HepG2 (cell line): ENCODE data around the gene RAB1B. TPM values are rescaled to one million over a fixed set of nuclear protein-coding genes. Genes with fewer than 3 reads are reported as not detected.

ENCODE experiments used
- ARHGAP35 ChIP-seq: sonication (generic); formaldehyde crosslinking; IDR thresholded peaks from 2 replicates; pipeline ENCODE4 v1.9.0; 2022; ENCODE audit warnings: mild to moderate bottlenecking, inconsistent platforms, moderate library complexity, missing genetic modification reagents, borderline replicate concordance
- ARNT2 ChIP-seq: sonication (generic); formaldehyde crosslinking; IDR thresholded peaks from 2 replicates; pipeline ENCODE4 v1.8.0; 2022; ENCODE audit warnings: mild to moderate bottlenecking, low read depth, missing genetic modification reagents, moderate library complexity
- FLYWCH1 ChIP-seq: sonication (generic); formaldehyde crosslinking; IDR thresholded peaks from 2 replicates; pipeline ENCODE4 v1.8.1; 2023; ENCODE audit warnings: mild to moderate bottlenecking, missing genetic modification reagents
- HCFC1 ChIP-seq: fragments of 150-350 bp; IDR thresholded peaks from 2 replicates; pipeline ENCODE4 v1.6.1; 2014; ENCODE audit warnings: low read depth, low read length
- HIVEP1 ChIP-seq: sonication (generic); formaldehyde crosslinking; IDR thresholded peaks from 2 replicates; pipeline ENCODE4 v1.4.0; 2020; ENCODE audit warnings: mild to moderate bottlenecking, missing genetic modification reagents
- HNF4G ChIP-seq, 2 experiments: sonication (generic) in 1 of 2; formaldehyde crosslinking in 1 of 2; IDR thresholded peaks; 2 replicates each; pipeline versions ENCODE4 v1.4.0 to v1.6.1; 2011 to 2020; ENCODE audit warnings: borderline replicate concordance in 2 of 2, low read depth in 2 of 2, mild to moderate bottlenecking in 2 of 2, low read length in 1 of 2, missing genetic modification reagents in 1 of 2, moderate library complexity in 1 of 2
- IRX3 ChIP-seq: sonication (generic); formaldehyde crosslinking; IDR thresholded peaks from 2 replicates; pipeline ENCODE4 v1.8.1; 2023; ENCODE audit warnings: mild to moderate bottlenecking, low read depth, missing genetic modification reagents, borderline replicate concordance
- KLF15 ChIP-seq: sonication (generic); formaldehyde crosslinking; IDR thresholded peaks from 2 replicates; pipeline ENCODE4 v1.8.1; 2023; ENCODE audit warnings: borderline replicate concordance, mild to moderate bottlenecking, inconsistent platforms, missing genetic modification reagents, mixed read lengths
- NPAS2 ChIP-seq: sonication (generic); formaldehyde crosslinking; IDR thresholded peaks from 2 replicates; pipeline ENCODE4 v1.8.0; 2022; ENCODE audit warnings: mild to moderate bottlenecking, missing genetic modification reagents, borderline replicate concordance
- PAX8 ChIP-seq: sonication (generic); formaldehyde crosslinking; IDR thresholded peaks from 2 replicates; pipeline ENCODE4 v1.8.0; 2022; ENCODE audit warnings: mild to moderate bottlenecking, missing genetic modification reagents, borderline replicate concordance
- SIN3A ChIP-seq: IDR thresholded peaks from 2 replicates; pipeline ENCODE4 v1.6.1; 2011; ENCODE audit warnings: low read depth, mild to moderate bottlenecking, control low read depth, low read length, borderline replicate concordance
- SNRNP70 ChIP-seq: fragments of 200-400 bp; formaldehyde crosslinking; IDR thresholded peaks from 2 replicates; pipeline ENCODE4 v1.6.1; 2017; ENCODE audit warnings: mild to moderate bottlenecking, low read depth, low read length, moderate library complexity
- TSC22D2 ChIP-seq: sonication (generic); formaldehyde crosslinking; IDR thresholded peaks from 2 replicates; pipeline ENCODE4 v1.5.1; 2020; ENCODE audit warnings: missing genetic modification reagents, mild to moderate bottlenecking, borderline replicate concordance
- ZNF207 ChIP-seq: fragments of 450-650 bp; IDR thresholded peaks from 2 replicates; pipeline ENCODE4 v1.6.1; 2016; ENCODE audit warnings: antibody characterized with exemption, borderline replicate concordance
- ZNF232 ChIP-seq: sonication (generic); formaldehyde crosslinking; IDR thresholded peaks from 2 replicates; pipeline ENCODE4 v1.4.0; 2020; ENCODE audit warnings: missing genetic modification reagents, borderline replicate concordance
- ZSCAN9 ChIP-seq: IDR thresholded peaks from 2 replicates; pipeline ENCODE4 v1.6.1; 2016; ENCODE audit warnings: borderline replicate concordance
- polyA plus RNA-seq, 8 experiments: library from polyadenylated mRNA; depleted of rRNA in 3 of 8; stranded (reverse) in 7 of 8; unstranded in 1 of 8; fragments of >200 nt; fragmentation: Illumina TruSeq in 4 of 8; extraction: Trizol in 4 of 8; gene quantifications; 2 replicates each; pipeline versions ENCODE4 v1.2.1 to v1.2.3, GENCODE V29; 2011 to 2016; ENCODE audit warnings: low read depth in 4 of 8, missing spikeins in 1 of 8, mixed read lengths in 1 of 8; ENCODE audit not compliant: insufficient read depth in 1 of 8
- total RNA-seq, 5 experiments: library from RNA; depleted of rRNA; stranded (reverse); fragments of >200 nt; fragmentation: Illumina TruSeq; extraction: Trizol; gene quantifications; 2 replicates each; pipeline ENCODE4 v1.2.3, GENCODE V29; 2016; ENCODE audit warnings: low read depth in 1 of 5
- TF ChIP-seq, protein P1 (sequence below): sonication (generic); formaldehyde crosslinking; IDR thresholded peaks from 2 replicates; pipeline ENCODE4 v1.4.0; 2020; ENCODE audit warnings: mild to moderate bottlenecking, low read depth, missing genetic modification reagents
- TF ChIP-seq, protein P2 (sequence below): sonication (generic); formaldehyde crosslinking; IDR thresholded peaks from 2 replicates; pipeline ENCODE4 v1.5.1; 2020; ENCODE audit warnings: missing genetic modification reagents, mild to moderate bottlenecking, borderline replicate concordance
- TF ChIP-seq, protein P3 (sequence below): sonication (generic); formaldehyde crosslinking; IDR thresholded peaks from 2 replicates; pipeline ENCODE4 v1.4.0; 2020; ENCODE audit warnings: low read depth, missing genetic modification reagents
- TF ChIP-seq, protein P4 (sequence below): sonication (generic); formaldehyde crosslinking; IDR thresholded peaks from 2 replicates; pipeline ENCODE4 v1.8.1; 2023; ENCODE audit warnings: mild to moderate bottlenecking, missing genetic modification reagents, borderline replicate concordance

RAB1B gene
- total and polyA plus RNA-seq, 2 of the 13 experiments (the other 11 are each of a cell fraction or from before 2014, with no cell fraction given), result 77.9 to 87.9 TPM

DNA sequence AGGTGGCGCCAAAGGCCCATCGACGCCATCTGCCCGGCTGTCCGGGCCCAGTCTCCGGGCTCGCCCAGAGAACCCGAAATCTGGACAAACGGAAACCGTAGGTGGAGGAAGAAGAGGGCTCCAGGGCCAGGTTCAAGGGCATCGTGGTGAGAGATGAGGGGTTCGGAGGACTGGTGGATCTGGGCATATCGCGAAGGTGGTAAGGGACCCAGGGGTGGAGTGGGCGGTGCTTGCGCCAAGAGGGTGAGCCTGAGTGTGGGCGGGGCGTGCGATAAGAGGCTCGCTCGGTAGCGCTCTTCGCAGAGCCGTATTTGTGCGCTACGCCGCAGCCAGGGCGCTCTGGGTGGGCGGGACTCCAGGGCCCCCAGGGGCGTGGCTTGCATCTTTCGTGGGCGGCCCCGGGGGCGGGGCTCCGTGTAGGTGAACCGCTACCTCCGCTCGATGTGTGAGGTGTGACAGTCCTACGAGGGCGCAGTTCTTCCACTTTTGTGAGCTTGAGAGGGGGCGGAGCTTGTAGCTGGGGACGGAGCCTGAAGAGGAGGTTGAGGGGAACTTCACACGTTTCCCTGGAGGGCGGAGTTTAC, 43.6 kb downstream of the RAB1B start (continued):
- TF ChIP-seq, protein P1, sequence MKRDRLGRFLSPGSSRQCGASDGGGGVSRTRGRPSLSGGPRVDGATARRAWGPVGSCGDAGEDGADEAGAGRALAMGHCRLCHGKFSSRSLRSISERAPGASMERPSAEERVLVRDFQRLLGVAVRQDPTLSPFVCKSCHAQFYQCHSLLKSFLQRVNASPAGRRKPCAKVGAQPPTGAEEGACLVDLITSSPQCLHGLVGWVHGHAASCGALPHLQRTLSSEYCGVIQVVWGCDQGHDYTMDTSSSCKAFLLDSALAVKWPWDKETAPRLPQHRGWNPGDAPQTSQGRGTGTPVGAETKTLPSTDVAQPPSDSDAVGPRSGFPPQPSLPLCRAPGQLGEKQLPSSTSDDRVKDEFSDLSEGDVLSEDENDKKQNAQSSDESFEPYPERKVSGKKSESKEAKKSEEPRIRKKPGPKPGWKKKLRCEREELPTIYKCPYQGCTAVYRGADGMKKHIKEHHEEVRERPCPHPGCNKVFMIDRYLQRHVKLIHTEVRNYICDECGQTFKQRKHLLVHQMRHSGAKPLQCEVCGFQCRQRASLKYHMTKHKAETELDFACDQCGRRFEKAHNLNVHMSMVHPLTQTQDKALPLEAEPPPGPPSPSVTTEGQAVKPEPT (CRISPR knock-in tag), result 0 out of 2 replicates have a peak, but pooled peaks have one; percentile 30
- TF ChIP-seq, protein P2, sequence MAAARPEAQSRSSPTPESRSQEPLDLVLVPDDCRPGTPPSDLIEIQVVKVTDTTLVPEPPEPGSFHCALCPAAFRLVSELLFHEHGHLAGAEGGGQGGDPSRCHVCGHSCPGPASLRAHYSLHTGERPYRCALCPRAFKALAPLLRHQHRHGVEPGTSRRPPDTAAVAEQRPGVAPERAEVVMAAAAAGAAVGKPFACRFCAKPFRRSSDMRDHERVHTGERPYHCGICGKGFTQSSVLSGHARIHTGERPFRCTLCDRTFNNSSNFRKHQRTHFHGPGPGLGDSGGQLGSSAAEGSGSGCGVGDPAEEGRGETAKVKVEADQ, result no peak
- TF ChIP-seq PAX8 (CRISPR knock-in tag) (0 out of 2 replicates have a peak, but pooled peaks have one; percentile 61), FLYWCH1 (CRISPR knock-in tag) (no peak), HIVEP1 (CRISPR knock-in tag) (no peak; the same call in 1 of the 2 replicates), ZNF207 (no peak), ZSCAN9 (no peak; the same call in 1 of the 2 replicates), HCFC1 (no peak), ZNF232 (CRISPR knock-in tag) (no peak), ARNT2 (CRISPR knock-in tag) (peak; percentile 69; the same call in 1 of the 2 replicates), TSC22D2 (peak; percentile 71; the same call in 1 of the 2 replicates), IRX3 (CRISPR knock-in tag) (0 out of 2 replicates have a peak, but pooled peaks have one; percentile 41), SNRNP70 (no peak), HNF4G (IDR thresholded peaks at IDR 0.05; ENCODE audit: borderline replicate concordance, low read depth, low read length) (no peak), HNF4G (CRISPR knock-in tag; IDR thresholded peaks at IDR 0.05; ENCODE audit: borderline replicate concordance, low read depth) (peak; percentile 19; the same call in 1 of the 2 replicates), SIN3A (no peak), ARHGAP35 (CRISPR knock-in tag) (no peak), NPAS2 (no peak), KLF15 (CRISPR knock-in tag) (no peak)
- TF ChIP-seq, protein P3, sequence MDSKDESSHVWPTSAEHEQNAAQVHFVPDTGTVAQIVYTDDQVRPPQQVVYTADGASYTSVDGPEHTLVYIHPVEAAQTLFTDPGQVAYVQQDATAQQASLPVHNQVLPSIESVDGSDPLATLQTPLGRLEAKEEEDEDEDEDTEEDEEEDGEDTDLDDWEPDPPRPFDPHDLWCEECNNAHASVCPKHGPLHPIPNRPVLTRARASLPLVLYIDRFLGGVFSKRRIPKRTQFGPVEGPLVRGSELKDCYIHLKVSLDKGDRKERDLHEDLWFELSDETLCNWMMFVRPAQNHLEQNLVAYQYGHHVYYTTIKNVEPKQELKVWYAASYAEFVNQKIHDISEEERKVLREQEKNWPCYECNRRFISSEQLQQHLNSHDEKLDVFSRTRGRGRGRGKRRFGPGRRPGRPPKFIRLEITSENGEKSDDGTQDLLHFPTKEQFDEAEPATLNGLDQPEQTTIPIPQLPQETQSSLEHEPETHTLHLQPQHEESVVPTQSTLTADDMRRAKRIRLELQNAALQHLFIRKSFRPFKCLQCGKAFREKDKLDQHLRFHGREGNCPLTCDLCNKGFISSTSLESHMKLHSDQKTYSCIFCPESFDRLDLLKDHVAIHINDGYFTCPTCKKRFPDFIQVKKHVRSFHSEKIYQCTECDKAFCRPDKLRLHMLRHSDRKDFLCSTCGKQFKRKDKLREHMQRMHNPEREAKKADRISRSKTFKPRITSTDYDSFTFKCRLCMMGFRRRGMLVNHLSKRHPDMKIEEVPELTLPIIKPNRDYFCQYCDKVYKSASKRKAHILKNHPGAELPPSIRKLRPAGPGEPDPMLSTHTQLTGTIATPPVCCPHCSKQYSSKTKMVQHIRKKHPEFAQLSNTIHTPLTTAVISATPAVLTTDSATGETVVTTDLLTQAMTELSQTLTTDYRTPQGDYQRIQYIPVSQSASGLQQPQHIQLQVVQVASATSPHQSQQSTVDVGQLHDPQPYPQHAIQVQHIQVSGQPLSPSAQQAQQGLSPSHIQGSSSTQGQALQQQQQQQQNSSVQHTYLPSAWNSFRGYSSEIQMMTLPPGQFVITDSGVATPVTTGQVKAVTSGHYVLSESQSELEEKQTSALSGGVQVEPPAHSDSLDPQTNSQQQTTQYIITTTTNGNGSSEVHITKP (CRISPR knock-in tag), result 0 out of 2 replicates have a peak, but pooled peaks have one; percentile 43
- TF ChIP-seq, protein P4, sequence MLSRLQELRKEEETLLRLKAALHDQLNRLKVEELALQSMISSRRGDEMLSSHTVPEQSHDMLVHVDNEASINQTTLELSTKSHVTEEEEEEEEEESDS (CRISPR knock-in tag), result no peak
